BLaER1 (cell line): ENCODE measurements around the gene POU2F3.

Experiments used
- H3K27ac ChIP-seq: shearing (Covaris generic); formaldehyde crosslinking; 2 replicates; pipeline ENCODE4 v1.8.1; 2022
- H3K27me3 ChIP-seq: shearing (Covaris generic); formaldehyde crosslinking; 2 replicates; pipeline ENCODE4 v1.8.1; 2022
- H3K36me3 ChIP-seq: shearing (Covaris generic); formaldehyde crosslinking; 2 replicates; pipeline ENCODE4 v1.8.1; 2022
- H3K4me1 ChIP-seq: shearing (Covaris generic); formaldehyde crosslinking; 2 replicates; pipeline ENCODE4 v1.8.1; 2022
- H3K4me2 ChIP-seq: shearing (Covaris generic); formaldehyde crosslinking; 2 replicates; pipeline ENCODE4 v1.8.1; 2022
- H3K4me3 ChIP-seq: shearing (Covaris generic); formaldehyde crosslinking; 2 replicates; pipeline ENCODE4 v1.8.1; 2022
- H3K9ac ChIP-seq: shearing (Covaris generic); formaldehyde crosslinking; 2 replicates; pipeline ENCODE4 v1.8.1; 2022
- H3K9me3 ChIP-seq: shearing (Covaris generic); formaldehyde crosslinking; 2 replicates; pipeline ENCODE4 v1.8.1; 2022
- H4K20me1 ChIP-seq: shearing (Covaris generic); formaldehyde crosslinking; 2 replicates; pipeline ENCODE4 v1.8.1; 2022
- Cebpa-rat ChIP-seq: shearing (Covaris generic); IDR thresholded peaks from 2 replicates; pipeline ENCODE4 v1.8.1; 2022

The POU2F3 gene

DNA sequence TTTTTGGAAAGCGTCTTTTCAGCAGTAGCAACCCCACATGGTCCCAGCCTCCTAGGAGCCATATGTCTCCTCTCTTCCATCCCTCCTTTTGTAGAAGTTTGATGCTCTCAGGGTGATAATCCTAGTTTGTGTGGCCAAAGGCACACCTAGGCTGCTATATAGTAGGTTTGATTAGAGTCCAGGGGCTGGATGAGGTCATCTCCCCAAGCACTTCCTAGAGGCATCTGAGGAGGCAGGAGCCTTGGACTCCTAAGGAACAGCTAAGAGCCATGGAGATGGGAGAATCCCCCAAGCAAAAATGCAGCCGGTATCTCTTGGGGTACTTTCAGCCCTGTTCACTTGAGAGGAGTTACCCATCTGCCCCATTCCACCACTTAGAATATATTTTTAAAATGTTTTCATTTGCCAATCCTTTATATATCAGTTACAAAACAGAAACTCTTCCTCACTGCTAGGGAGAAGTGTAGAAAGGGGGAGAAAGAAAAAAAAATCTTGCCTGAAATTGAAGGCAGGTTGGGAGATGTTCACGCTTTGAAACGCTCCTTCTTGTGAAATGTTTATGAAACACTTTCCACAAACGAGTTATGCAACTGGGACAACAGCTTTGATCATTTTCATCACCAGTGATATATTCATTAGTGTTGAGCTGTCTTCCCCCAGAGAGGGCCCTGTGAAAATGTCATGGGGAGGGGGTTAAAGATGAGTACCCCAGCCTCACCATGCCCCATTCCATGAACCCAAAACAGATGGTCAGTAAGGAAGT lies 53.3 kb downstream of the POU2F3 start:
- no peaks in the 10 kb centered on the region for H3K27me3 ChIP-seq
- no peaks in the 10 kb centered on the region for H4K20me1 ChIP-seq
- no peak overlapping the region for H3K27ac ChIP-seq
- no peak for TF ChIP-seq Cebpa-rat
- no peak overlapping the region for H3K4me2 ChIP-seq
- H3K4me3 ChIP-seq: no peak overlapping the region
- H3K9me3 ChIP-seq: no peaks in the 10 kb centered on the region
- no peaks in the 10 kb centered on the region for H3K36me3 ChIP-seq
- H3K9ac ChIP-seq: no peak overlapping the region
- H3K4me1 ChIP-seq: no peaks in the 10 kb centered on the region

DNA sequence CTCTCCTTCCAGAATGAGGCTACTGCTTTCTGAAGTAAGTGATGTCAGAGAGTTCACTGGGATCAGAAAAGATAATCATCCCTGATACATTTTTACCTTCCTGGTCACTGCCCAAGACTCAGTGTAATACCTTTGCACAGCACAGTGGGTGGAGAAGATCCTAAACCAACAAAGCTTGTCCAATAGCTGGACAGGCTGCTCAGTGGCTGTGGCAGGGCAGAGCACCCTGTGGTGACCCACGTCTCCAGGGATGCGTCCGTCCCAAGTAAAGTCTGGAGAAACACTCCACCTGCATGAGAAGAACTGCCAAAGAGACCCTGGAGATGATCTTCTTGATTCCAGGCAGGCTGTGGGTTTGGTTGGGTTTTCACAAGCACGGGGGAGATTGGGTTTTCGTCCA lies 54.2 kb downstream of the POU2F3 start:
- H3K4me1 ChIP-seq: no peaks in the 10 kb centered on the region
- no peaks in the 10 kb centered on the region for H3K9me3 ChIP-seq
- H3K4me2 ChIP-seq: no peak overlapping the region
- H3K27me3 ChIP-seq: no peaks in the 10 kb centered on the region
- H3K27ac ChIP-seq: no peak overlapping the region
- no peak overlapping the region for H3K4me3 ChIP-seq
- no peak overlapping the region for H3K9ac ChIP-seq
- no peak for TF ChIP-seq Cebpa-rat
- no peaks in the 10 kb centered on the region for H4K20me1 ChIP-seq
- no peaks in the 10 kb centered on the region for H3K36me3 ChIP-seq

DNA sequence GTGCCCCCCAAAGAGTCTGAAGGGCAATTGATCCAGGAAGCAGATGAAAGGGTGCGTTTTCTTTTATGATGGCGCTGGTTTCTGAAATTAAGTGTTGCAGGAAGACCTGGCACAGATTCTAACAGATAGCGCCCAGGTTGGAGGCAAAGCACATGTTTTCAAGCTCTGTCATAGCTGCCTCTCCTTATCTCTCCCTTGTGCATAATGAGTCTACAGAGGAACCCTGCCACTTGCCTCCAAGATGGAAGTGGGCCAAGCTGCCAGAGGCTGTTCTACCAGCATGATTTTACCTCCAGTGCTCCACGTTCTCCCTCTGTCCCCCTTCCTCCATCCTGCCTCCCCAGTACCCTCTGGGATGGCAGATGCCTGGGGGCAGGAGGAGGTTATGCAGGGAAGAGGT lies 55.2 kb downstream of the POU2F3 start:
- no peaks in the 10 kb centered on the region for H3K9me3 ChIP-seq
- no peaks in the 10 kb centered on the region for H3K27me3 ChIP-seq
- H3K9ac ChIP-seq: no peak overlapping the region
- no peak overlapping the region for H3K27ac ChIP-seq
- no peaks in the 10 kb centered on the region for H4K20me1 ChIP-seq
- H3K4me2 ChIP-seq: no peak overlapping the region
- no peaks in the 10 kb centered on the region for H3K36me3 ChIP-seq
- no peak for TF ChIP-seq Cebpa-rat
- H3K4me1 ChIP-seq: no peaks in the 10 kb centered on the region
- no peak overlapping the region for H3K4me3 ChIP-seq

DNA sequence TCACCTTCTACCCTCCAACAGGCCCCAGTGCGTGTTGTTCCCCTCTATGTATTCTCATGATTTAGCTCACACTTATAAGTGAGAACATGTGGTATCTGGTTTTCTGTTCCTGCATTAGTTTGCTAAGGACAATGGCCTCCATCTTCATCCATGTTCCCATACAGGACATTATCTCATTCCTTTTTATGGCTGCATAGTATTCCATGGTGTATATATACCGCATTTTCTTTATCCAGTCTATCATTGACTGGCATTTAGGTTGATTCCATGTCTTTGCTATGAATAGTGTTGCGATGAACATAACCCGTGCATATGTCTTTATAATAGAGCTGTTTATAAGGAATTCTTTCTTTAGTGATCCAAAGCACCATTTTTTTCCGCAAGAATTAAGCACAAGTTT lies 56.6 kb downstream of the POU2F3 start:
- H3K36me3 ChIP-seq: no peaks in the 10 kb centered on the region
- H3K4me3 ChIP-seq: no peak overlapping the region
- H3K9me3 ChIP-seq: no peaks in the 10 kb centered on the region
- H3K27me3 ChIP-seq: no peaks in the 10 kb centered on the region
- TF ChIP-seq Cebpa-rat: no peak
- H3K4me1 ChIP-seq: no peaks in the 10 kb centered on the region
- H4K20me1 ChIP-seq: no peaks in the 10 kb centered on the region
- H3K27ac ChIP-seq: no peak overlapping the region
- H3K4me2 ChIP-seq: no peak overlapping the region
- no peak overlapping the region for H3K9ac ChIP-seq

DNA sequence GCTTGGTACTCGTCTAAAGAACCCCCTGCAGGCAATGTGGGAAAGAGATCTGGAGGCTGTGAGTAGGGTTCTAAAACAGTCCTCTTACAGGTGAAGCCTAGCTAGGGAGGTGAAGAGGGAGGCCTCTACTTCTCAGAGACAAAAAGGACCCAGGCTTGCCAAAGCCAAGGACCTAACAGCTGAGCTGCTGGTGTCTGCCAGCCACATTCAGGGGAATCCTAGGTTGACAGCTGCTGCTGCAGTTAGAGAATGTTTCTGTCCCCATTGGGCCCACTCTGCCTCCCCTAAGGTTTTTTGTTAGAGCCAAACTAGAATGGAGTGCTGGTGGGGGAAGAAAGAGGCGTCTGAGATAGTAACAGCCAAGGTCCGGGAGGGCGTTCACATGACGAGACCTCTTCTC lies 58.5 kb downstream of the POU2F3 start:
- Histone ChIP-seq H3K9me3 (no peaks in the 10 kb centered on the region), H3K4me1 (no peaks in the 10 kb centered on the region), H3K36me3 (no peaks in the 10 kb centered on the region), H3K27me3 (no peaks in the 10 kb centered on the region), H3K27ac (no peak overlapping the region), H3K4me2 (no peak overlapping the region), H3K4me3 (no peak overlapping the region), H3K9ac (no peak overlapping the region), H4K20me1 (no peaks in the 10 kb centered on the region)
- no peak for TF ChIP-seq Cebpa-rat

DNA sequence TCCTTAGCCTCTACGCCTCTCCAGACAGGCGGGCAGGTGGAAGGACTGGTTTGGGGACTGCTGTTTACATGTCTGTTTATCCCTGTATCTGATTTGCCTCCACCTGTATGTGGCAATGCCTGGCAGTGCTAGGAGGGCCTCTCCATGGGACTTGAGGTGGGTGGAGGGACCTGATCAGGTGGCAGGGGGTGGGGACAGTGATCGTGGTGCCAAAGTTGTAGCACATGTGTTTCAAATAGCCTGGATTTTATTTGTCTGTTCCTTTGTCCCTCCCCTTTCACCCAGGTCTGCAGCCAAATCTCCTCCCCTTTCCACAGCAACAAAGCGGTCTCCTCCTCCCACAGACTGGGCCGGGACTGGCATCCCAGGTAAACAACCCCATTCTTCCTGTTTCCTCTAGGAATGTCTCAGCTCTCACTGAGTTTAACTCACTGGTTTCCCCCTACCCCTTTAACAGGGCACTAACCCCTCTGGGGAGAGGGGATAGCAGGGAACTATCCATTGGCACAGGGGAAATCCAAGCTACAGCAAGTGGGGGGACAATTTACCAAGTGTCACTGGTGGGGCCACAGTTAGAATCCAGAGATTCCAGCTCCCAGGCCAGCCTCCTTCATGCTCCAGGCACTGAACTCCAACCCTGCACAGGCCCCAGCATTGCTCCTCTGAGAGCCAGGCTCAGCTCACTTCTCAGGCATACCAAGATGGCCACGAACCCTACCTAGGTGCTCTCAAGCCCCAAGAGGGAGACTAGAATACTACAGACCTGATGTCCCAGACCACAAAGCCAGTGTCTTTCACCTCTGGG lies 62.3 kb downstream of the POU2F3 start:
- no peaks in the 10 kb centered on the region for H3K9me3 ChIP-seq
- no peak overlapping the region for H3K4me2 ChIP-seq
- no peaks in the 10 kb centered on the region for H3K27me3 ChIP-seq
- H4K20me1 ChIP-seq: no peaks in the 10 kb centered on the region
- H3K4me1 ChIP-seq: no peaks in the 10 kb centered on the region
- no peaks in the 10 kb centered on the region for H3K36me3 ChIP-seq
- TF ChIP-seq Cebpa-rat: no peak
- H3K4me3 ChIP-seq: no peak overlapping the region
- H3K9ac ChIP-seq: no peak overlapping the region
- no peak overlapping the region for H3K27ac ChIP-seq

DNA sequence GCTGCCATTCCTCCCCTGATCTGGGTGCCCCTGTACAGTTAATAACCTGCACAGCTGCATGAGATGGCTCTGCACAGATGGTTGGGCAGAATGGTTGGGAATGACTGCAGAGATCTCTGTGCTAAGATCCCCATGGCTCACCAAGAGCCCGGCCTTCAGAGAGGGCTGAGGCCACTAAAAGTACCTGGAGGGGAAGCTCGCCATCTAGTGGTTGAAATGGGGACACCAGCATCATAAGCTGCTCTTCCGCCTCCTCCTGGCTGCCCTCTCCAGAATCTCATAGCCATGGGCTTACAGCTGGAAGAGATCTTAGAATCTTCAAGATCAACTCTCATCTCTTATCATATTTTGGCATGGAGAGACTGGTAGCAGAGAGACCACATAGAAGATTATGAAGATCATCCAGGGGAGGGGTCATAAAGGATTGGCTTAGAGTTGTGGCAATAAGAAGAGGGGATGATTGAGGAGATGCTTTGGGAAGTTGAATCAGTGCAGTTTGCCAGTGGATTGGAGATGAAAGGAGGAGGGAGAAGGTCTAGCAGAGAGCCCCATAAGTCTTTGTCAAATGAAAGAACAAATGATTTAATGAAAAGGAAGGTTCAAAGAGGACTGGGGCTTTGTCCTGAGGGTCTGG lies 63.2 kb downstream of the POU2F3 start:
- no peak overlapping the region for H3K27ac ChIP-seq
- no peak overlapping the region for H3K4me2 ChIP-seq

DNA sequence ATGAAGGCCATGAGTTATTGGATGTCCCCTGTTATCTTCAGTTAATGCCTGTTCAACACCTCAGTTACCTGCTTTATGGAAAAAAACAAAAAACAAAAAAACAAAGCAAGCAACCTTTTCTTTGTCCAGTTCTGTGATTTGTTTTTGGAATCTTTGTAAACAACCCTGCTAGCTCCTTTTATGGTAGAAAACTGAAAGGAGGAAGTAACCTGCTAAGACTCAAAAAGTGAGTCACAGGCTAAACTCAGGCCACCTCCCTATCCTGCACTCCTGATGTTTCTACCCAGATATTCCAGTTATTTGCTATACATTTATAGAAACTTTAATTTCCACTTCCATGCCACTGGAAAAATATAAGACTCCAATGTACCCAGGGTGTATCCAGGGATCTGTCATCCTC lies 64.6 kb downstream of the POU2F3 start:
- Histone ChIP-seq H4K20me1 (no peaks in the 10 kb centered on the region), H3K4me1 (peaks cover 2% of the 10 kb centered on the region; the same call in 1 of the 2 replicates), H3K27me3 (no peaks in the 10 kb centered on the region), H3K4me2 (no peak overlapping the region), H3K36me3 (no peaks in the 10 kb centered on the region), H3K27ac (no peak overlapping the region), H3K9ac (no peak overlapping the region), H3K4me3 (no peak overlapping the region), H3K9me3 (no peaks in the 10 kb centered on the region)
- TF ChIP-seq Cebpa-rat: no peak

More for the DNA sequence above, 63.2 kb downstream of the POU2F3 start:
- no peak overlapping the region for H3K9ac ChIP-seq
- no peaks in the 10 kb centered on the region for H3K27me3 ChIP-seq
- H4K20me1 ChIP-seq: no peaks in the 10 kb centered on the region
- H3K9me3 ChIP-seq: no peaks in the 10 kb centered on the region
- TF ChIP-seq Cebpa-rat: no peak
- H3K4me1 ChIP-seq: no peaks in the 10 kb centered on the region
- no peak overlapping the region for H3K4me3 ChIP-seq
- no peaks in the 10 kb centered on the region for H3K36me3 ChIP-seq

DNA sequence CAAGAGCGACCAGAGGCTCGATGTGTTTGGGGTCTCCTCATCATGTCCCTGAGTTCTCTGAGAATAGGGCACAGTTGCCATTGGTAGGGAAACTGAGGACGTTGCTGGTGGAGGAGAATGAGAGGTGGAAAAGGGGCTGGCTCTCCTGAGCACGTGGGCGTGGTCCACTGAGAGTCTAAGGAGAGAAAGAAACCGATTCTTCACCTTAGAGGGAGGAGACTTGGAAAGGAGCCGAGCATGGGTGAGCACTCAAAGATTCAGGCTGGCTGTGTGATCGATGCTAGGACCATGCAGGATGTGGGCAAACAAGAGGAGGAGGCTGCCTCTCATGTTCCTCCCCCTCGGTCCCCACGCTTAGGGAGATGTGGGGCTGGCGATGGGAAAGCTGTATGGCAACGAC lies 65.3 kb downstream of the POU2F3 start:
- Histone ChIP-seq H3K27ac (no peak overlapping the region), H3K4me2 (no peak overlapping the region), H3K4me3 (no peak overlapping the region), H3K4me1 (peaks cover 8% of the 10 kb centered on the region; the same call in 1 of the 2 replicates), H4K20me1 (no peaks in the 10 kb centered on the region), H3K9me3 (no peaks in the 10 kb centered on the region), H3K27me3 (no peaks in the 10 kb centered on the region), H3K36me3 (no peaks in the 10 kb centered on the region), H3K9ac (no peak overlapping the region)
- no peak for TF ChIP-seq Cebpa-rat
